GM19099 (cell line): Measurements from ENCODE around the gene PRR33.
A peak's percentile ranks its signal among the peaks of the same experiment; 100 is the strongest.

Experiments used
- POLR2A ChIP-seq: IDR thresholded peaks from 3 replicates; pipeline ENCODE4 v1.6.1; 2011; ENCODE audit warnings: low read depth; ENCODE audit not compliant: insufficient read length; ENCODE audit errors: extremely low read depth

PRR33 gene

DNA sequence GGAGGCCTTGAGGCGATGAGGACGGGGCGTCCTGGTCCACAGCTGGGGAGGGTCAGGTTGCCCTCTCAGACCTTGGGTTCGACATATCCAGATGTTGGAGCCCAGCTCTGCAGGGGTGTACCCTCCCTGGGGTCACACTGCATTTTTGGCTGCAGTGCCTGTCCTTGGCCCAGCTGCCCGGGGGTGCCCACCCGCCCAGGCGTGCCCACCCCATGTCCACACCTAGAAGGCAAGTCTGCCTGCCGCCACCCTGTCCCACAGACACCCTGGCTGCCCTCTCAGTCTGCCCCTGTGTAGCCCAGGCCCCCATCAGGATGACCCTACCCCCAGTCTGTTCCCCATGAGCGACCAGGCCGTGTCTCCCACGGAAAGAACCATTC is 35.8 kb downstream of the PRR33 start:
- TF ChIP-seq POLR2A = no peak

DNA sequence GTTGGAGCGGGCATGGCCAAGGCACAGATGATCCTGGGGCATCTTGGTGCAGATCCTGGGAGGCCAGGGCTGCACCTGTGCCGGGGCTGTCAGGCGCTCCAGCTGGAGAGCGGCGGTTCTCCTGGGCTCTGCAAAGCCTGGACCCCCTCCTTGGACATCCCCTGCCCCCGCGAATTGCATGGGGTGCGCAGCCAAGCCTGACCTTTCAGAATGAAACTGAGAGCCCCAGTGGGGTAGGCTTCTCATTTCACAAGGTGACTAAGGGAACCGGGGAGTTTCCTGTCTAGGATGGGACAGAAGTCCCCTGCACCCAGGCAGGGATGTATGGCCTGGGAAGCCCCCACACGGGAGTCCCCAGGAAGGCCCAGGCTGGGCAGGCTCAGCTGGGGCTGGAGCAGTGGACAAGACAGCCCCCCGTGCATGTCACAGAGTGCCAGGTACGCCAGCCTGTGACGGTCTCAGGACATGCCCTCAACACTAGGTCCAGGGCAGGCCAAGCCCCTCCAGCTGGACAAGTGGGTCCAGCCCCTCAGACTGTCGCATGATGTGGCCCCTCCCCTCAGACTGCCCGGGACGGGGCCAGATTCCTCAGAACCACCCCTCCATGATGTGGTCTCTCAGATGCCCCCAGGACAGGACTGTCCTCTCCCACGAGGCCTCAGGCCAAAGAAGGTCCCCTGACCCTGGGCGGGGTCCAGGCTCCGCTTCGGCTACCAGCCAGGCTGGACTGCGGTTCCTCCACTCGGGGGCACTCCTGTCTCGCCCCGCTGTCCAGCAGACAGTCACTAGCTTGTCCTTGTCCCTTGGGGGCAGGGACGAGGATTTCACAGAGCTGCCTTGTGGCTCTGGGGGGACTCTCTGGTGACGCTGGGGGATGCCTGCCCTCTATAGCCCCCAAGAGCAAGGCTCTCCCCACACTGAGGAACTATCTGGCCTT is 36.5 kb downstream of the PRR33 start:
- TF ChIP-seq POLR2A = no peak

DNA sequence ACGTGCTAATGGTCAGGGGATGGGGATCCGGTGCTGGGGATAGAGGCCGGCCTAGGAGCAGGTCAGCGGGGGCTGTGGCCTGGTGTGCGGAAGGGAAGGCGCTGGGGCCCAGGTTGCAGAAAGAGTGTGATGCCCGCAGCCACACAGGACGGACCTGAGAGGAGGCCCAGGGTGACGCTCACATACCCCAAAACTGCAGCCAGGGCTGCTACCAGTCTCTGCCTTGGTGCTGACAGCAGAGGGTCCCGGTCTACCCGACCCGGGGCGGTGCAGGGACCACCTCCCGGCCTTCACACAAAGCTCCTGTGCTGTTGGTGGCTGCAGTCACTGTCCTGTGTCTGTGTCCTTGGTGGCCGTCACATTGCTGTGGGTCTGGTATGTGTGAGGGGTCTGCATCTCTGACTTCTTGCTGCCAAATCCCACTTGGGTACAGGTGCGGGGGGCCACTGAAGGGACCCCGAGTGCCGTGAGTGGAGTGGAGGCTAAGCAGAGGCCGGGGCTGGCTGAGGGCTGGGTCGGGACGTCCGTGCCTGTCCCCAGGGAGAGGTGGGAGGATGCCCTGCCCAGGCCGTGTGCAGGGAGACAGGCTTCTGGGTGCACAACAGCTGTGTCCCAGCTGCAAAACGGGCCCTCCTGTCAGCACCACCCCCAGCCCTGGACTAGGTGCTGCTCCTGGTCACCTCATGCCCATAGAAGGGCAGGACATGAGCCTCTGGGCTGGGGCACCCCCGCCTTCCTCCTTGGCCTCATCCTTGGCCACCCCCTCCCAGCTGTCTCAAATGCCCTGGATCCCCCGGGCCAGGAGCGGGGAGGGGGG is 37.4 kb downstream of the PRR33 start:
- peak; percentile 41 for TF ChIP-seq POLR2A

DNA sequence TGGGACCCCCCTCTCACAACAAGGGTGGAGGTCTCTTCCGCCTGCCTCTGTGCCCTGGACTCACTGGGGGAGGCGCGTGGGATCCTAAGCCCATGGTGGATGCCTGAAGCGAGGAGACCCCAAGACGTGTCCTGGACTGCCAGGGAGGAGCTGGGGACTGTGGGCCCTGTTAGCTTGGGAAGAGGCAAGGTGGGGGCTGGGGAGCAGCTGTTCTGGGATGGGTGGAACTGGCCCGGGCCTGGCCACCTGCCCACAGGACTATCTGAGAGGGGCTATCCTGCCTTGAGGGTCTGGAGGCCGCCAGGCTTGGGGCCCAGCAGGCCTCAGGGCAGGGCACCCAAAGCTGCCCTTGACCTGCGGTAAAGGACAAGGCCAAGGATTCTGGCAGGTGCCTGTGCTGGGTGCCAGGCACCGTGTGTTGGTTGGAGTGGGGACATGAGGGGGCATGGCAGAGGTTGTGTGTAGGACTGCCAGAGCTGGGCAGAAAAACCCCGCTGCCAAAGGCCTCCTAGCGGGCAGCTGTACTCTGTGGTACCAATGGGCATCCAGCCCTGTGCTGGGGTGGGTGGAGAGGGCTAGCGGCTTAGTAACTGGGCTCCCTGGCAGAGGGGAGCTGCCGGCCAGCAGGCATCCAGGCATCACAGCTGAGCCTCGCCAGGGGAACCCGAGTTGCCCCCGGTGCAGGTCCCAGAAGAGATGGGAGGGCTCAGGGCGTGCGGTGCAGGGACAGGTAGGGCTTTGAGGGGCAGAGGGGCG is 38.1 kb downstream of the PRR33 start:
- TF ChIP-seq POLR2A = no peak

DNA sequence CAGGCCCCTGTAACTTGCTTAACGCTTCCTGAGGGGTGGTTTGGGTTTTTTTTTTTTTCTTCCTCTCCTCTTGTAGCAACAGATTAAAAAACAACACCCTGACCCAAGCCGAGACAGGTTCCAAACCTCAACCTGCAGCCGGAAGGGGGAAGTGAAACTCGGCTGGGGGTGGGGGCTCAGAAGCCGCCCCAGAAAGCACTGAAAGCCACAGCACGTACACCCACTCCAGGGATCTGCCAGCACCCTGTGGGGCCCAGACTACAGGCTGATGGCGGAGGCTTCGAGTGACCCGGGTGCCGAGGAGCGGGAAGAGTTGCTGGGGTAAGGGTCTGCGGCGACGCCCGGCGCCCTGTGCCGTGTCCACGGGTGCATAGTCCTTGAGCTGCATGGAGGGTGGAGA is 38.8 kb downstream of the PRR33 start, which contains the start of gene LSP1:
Gene LSP1 (plus strand): TSS at position 208 of the 400 bp plus-strand sequence. CDS start 61 bp downstream, at position 269.
- peak; percentile 82 for TF ChIP-seq POLR2A

DNA sequence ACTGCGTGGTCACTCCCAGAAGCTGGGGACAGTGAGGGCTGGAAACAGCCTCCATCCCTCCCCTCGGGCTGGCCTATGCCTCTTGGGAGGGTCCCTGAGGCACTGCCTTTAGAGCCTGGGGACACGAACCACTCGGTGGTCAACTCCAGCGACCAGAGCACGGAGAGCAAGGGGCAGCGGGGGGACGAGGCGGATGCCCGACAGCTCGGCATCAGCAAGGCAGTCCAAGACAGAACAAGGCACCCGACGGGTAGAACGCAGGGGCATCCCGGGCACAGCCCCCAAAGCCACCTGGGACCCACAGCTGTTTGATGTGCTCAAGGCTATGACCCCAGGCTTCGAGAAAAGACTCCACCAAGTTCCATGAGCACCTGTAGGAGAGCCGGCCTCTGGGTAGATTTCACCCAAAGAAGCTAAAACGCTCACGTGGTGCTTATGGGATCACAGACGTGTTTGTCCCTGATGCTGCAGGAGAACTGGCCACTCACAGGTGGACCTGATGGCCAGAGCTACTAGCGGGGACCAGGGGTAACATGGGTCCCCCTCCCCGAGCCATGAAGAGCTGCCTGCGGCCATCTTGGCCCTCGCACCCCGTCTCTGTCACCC is 39.3 kb downstream of the PRR33 start:
- TF ChIP-seq POLR2A = no peak

DNA sequence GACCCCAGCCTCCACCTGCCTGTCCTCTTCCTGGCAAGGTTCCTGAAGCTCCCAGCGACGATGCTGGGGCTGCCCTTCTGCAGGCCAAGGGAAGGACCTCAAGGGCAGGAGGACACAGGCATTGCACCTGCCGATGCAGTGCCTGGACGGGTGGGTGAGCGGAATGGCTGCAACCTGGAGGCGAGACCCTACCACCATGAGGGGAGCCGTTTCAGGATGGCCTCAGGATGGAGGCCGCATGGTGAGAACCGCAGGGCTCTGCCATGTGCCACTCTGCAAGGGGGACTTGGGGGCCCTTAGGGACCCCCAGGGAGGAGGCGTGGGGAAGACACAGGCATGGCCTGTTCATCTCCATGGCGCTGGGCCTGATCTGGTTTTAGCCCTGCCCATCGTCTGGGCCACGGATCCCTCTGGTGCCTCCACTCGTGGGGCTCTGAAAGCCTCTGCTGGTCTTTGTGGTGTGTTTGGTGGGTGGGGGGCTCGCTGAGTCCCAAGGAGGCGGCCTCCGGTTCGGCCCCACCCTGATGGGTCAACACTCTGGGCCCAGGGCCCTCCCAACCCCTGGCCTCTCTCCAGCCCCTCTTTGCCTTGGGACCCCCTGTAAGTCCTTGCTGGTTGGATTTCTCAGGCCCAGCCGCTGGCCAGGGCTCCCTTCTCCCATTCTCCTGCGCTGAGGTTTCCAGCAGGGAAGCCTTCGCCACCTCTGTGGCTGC is 40.1 kb downstream of the PRR33 start:
- TF ChIP-seq POLR2A = no peak

DNA sequence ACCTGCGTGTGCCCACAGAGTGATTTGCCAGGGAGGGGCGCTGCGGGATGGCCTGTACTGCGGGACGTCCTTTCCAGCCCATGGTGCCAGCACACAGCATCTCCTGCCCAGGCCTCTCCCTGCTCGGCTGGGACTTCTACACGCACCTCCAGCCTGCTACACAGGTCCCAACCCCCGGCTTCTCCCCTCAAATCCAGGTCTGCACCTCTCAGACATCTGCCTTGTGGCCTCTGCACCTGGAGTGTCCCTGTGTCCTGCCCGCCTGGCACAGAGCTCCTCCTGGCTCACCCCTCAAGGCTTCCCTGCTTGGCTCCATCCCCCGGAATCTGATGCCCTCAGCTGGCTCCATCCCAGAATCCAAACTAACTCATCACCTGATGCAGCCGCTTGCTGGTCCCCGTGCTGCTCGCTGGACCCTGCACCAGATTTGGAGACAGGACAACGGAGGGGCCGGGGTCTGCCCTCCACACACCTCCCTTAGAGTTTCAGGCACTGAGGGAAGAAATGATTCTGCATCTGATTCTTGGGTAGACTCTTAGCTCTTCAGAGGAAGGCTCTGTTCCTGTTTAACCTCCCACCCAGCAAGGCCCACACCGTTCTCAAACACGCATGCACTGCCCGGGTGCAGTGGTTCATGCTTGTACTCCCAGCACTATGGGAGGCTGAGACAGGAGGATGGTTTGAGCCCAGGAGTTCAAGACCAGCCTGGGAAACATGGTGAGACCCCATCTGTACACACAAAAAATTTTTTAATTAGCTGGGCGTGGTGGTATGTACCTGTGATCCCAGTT is 42.9 kb downstream of the PRR33 start:
- TF ChIP-seq POLR2A = no peak

DNA sequence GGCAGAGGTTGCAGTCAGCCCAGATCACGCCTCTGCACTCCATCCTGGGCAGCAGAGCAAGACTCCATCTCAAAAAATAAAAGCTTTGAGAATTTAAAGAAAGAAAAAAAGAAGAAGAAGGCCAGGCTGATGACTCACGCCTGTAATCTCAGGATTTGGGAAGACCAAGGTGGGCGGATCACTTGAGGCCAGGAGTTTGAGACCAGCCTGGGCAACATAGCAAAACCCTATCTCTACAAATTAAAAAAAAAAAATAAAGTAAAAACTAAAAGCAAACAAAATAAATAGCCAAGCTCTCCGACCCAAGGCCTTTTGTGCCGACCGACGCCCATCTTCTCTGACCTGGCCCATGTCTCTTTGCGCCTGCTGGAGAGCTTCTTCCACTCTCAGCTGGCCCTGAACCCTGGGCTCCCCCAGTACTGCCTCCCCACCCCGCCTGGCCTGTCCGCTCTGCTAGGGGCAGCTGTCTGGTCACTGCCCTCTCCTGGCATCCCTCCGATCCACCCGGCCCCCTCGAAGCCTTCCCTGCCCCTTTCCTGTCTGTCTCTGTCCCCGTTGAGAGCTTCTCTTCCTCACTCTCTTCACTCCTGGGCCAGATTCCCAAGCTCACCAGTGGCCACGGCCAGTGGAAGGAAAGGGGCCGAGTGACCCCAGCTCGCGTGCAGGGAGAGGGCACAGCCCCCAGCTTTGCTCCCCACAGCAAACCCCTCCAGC is 43.6 kb downstream of the PRR33 start:
- TF ChIP-seq POLR2A = no peak

DNA sequence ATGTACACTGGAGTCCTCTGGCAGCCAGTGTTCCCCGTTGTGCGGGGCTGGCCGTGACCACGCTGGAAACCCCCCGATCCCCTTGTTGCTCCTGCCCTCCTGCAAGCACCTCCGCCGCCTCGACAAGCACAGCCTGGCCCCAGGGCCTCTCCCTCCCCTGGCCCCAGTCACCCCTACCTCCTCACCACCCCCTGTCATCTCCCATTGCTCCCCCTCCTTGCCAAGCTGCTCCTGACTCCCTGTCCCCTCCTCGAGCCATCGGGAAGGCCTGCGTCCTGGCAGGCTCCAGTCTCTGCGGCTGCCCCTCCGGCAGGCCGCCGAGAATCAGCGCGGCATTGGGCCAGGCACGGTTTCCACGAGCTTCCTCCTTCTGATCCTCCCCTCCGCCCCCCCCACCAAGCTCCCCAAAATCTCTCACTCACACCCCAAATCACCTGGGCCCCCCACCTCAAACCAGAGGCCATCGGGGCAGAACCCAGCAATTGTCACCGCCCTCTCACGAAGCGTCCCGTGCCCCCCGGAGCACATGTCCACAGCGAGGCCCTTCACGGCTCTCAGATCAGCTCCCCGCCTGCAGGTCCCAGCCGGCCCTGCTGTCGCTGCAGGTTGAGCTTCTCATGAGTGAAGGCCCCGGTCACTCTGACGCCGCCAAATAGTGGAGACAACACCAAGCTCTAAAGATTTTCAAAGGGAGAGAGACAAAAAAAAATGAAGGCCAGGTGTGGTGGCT is 44.5 kb downstream of the PRR33 start:
- TF ChIP-seq POLR2A = no peak

DNA sequence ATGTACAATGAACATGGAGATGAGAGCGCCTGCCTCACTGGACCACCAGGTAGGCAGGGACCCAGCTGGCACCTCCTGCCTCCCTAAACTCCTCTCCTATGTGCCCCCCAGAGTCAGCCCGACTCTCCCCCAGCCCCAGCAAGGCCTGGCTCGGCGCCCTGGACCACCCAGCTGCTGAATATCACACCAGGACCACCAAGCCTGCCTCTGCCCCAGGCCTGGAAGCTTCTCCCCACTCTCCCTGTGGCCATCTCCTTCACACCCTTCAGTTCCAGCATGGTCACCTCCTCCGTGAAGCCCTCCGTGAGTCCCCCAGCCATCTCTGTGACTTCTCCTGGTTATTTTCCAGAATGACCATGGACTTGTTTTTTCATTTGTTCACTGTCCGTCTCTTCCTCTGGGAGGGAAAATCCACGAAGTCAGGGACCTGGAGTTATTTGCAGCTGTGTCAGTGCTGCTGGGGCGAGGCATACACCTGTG is 45.2 kb downstream of the PRR33 start:
- TF ChIP-seq POLR2A = no peak
